GM12878 (cell line): ENCODE data around the gene MUC5B. TPM values are rescaled to one million over a fixed set of nuclear protein-coding genes. Genes with fewer than 3 reads are reported as not detected.

Experiments
- ATAC-seq: fragments of 200-7000 bp; cut with Tn5 transposase; 3 replicates; pipeline ENCODE4 v1.9.1; 2020; ENCODE audit warnings: mild to moderate bottlenecking, moderate library complexity
- BruUV-seq: library from RNA; stranded (reverse); fragments of 400-500 nt; replicated peaks from 2 replicates; lab custom pipeline; 2021; lab: Mats Ljungman, UMichigan
- CTCF ChIA-PET: fragments of 300-600 bp; sonication (Branson Sonifier 250); formaldehyde crosslinking; extraction: SDS; loops from one replicate; lab custom pipeline; 2021; ENCODE audit warnings: inconsistent platforms; lab: Yijun Ruan, JAX
- POLR2A ChIA-PET: fragments of 350-600 bp; formaldehyde crosslinking; extraction: SDS; loops from one replicate; lab custom pipeline; 2021; ENCODE audit warnings: inconsistent platforms; lab: Charles Lee
- RAD21 ChIA-PET: fragments of 300-600 bp; sonication (Branson Sonifier 250); formaldehyde crosslinking; loops from one replicate; lab custom pipeline; 2023; ENCODE audit warnings: antibody characterized with exemption; ENCODE audit not compliant: unreplicated experiment; lab: Charles Lee
- SMC1A ChIA-PET: fragments of 300-600 bp; sonication (Branson Sonifier 250); formaldehyde crosslinking; loops from one replicate; lab custom pipeline; 2023; ENCODE audit not compliant: unreplicated experiment, uncharacterized antibody; lab: Charles Lee
- DNase-seq: peaks from one replicate; pipeline ENCODE4 v3.0.0-alpha.2; 2011; ENCODE audit warnings: low read depth, low spot score
- FAIRE-seq: peaks from 3 replicates; lab custom pipeline; 2011; peaks lifted over from hg19 to GRCh38; lab: Jason Lieb, UNC
- H2AFZ ChIP-seq: 2 replicates; pipeline ENCODE4 v1.6.0; 2011; ENCODE audit warnings: low read depth, low read length, control low read depth; ENCODE audit not compliant: control insufficient read depth
- H3K27ac ChIP-seq: 2 replicates; pipeline ENCODE4 v1.5.1; 2011; ENCODE audit warnings: control low read depth; ENCODE audit not compliant: control insufficient read depth, insufficient read depth
- H3K27me3 ChIP-seq, 2 experiments: replicated peaks in 1 of 2; 2 replicates each; pipeline versions ENCODE4 v1.6.0 to v1.6.1; 2011; ENCODE audit warnings: low read length in 1 of 2; ENCODE audit not compliant: control insufficient read depth in 2 of 2, insufficient read depth in 2 of 2
- H3K36me3 ChIP-seq, 2 experiments: 2 replicates each; pipeline ENCODE4 v1.5.1; 2011; ENCODE audit warnings: low read length in 1 of 2; ENCODE audit not compliant: control insufficient read depth in 2 of 2, insufficient read depth in 2 of 2
- H3K4me1 ChIP-seq: 2 replicates; pipeline ENCODE4 v1.6.1; 2011; ENCODE audit warnings: mild to moderate bottlenecking, low read length, moderate library complexity, mixed read lengths; ENCODE audit not compliant: control insufficient read depth, insufficient read depth
- H3K4me2 ChIP-seq: 2 replicates; pipeline ENCODE4 v1.6.0; 2011; ENCODE audit warnings: control low read depth; ENCODE audit not compliant: control insufficient read depth, insufficient read depth
- H3K4me3 ChIP-seq: fragments of 200-600 bp; sonication (generic); 2 replicates; pipeline ENCODE4 v1.5.1; 2016
- H3K79me2 ChIP-seq: 2 replicates; pipeline ENCODE4 v1.6.0; 2011; ENCODE audit warnings: low read length; ENCODE audit not compliant: control insufficient read depth, insufficient read depth
- H3K9ac ChIP-seq: 2 replicates; pipeline ENCODE4 v1.8.0; 2011; ENCODE audit warnings: low read length, control low read depth, mixed read lengths; ENCODE audit not compliant: control insufficient read depth, insufficient read depth
- H3K9me3 ChIP-seq: replicated peaks from 3 replicates; pipeline ENCODE4 v1.5.1; 2011; ENCODE audit warnings: mild to moderate bottlenecking, low read length; ENCODE audit not compliant: control insufficient read depth, insufficient read depth
- H4K20me1 ChIP-seq: 2 replicates; pipeline ENCODE4 v1.6.0; 2011; ENCODE audit not compliant: control insufficient read depth, insufficient read depth
- BMI1 ChIP-seq: fragments of 450-650 bp; IDR thresholded peaks from 2 replicates; pipeline ENCODE4 v1.6.1; 2016; ENCODE audit warnings: mild to moderate bottlenecking, moderate library complexity, borderline replicate concordance
- IRF4 ChIP-seq: IDR thresholded peaks from 2 replicates; pipeline ENCODE4 v1.6.1; 2011; ENCODE audit warnings: low read depth, low read length
- MEF2B ChIP-seq: fragments of 450-650 bp; IDR thresholded peaks from 2 replicates; pipeline ENCODE4 v1.6.1; 2018; ENCODE audit warnings: mild to moderate bottlenecking, moderate library complexity; ENCODE audit not compliant: partially characterized antibody, poor library complexity, severe bottlenecking
- MTA3 ChIP-seq: IDR thresholded peaks from 2 replicates; pipeline ENCODE4 v1.6.1; 2012; ENCODE audit warnings: low read length, inconsistent platforms, borderline replicate concordance
- PKNOX1 ChIP-seq: fragments of 450-650 bp; IDR thresholded peaks from 2 replicates; pipeline ENCODE4 v1.6.1; 2016; ENCODE audit warnings: mild to moderate bottlenecking
- POLR2AphosphoS5 ChIP-seq: IDR thresholded peaks from 2 replicates; pipeline ENCODE4 v1.6.1; 2011; ENCODE audit warnings: mild to moderate bottlenecking, low read length, inconsistent platforms
- SRF ChIP-seq, 2 experiments: IDR thresholded peaks; 2 replicates each; pipeline ENCODE4 v1.6.1; 2011; ENCODE audit warnings: low read depth in 2 of 2, low read length in 2 of 2, mild to moderate bottlenecking in 1 of 2, moderate library complexity in 1 of 2
- ZNF217 ChIP-seq: fragments of 450-650 bp; IDR thresholded peaks from 2 replicates; pipeline ENCODE4 v1.6.1; 2017; ENCODE audit warnings: antibody characterized with exemption, mild to moderate bottlenecking
- ZNF592 ChIP-seq: fragments of 450-650 bp; IDR thresholded peaks from 2 replicates; pipeline ENCODE4 v1.6.1; 2017; ENCODE audit warnings: mild to moderate bottlenecking, moderate library complexity
- WGBS: methylation state at CpG from one replicate; pipeline ENCODE4 v1.1.6; 2016; ENCODE audit warnings: low lambda C conversion rate; ENCODE audit not compliant: insufficient replicate concordance, insufficient coverage; ENCODE audit errors: missing lambda C conversion rate; 5-methylcytosine and 5-hydroxymethylcytosine counted together
- in situ Hi-C: fragments of 300-500 bp; cut with MboI; formaldehyde crosslinking; loops from 9 replicates; pipeline ENCODE4 v1.14.3; 2018; ENCODE audit warnings: mixed read lengths
- intact Hi-C: fragments of 100-400 bp; cut with micrococcal nuclease; formaldehyde crosslinking; loops from one replicate; pipeline ENCODE4 v1.14.2; 2022; ENCODE audit not compliant: unreplicated experiment
- polyA plus RNA-seq, 11 experiments: library from polyadenylated mRNA; depleted of rRNA in 4 of 11; unstranded in 6 of 11; stranded (reverse) in 5 of 11; fragments of >200 nt; fragmentation: Nextera tagmentation in 4 of 11; fragmentation: Illumina TruSeq in 1 of 11; extraction: Ambion mirVana in 4 of 11; extraction: Trizol in 1 of 11; gene quantifications; 1 replicate in 1 of 11; 2 replicates in 10 of 11; pipeline versions ENCODE4 v1.2.1 to v1.2.3, GENCODE V29; 2011 to 2016; ENCODE audit warnings: inconsistent platforms in 2 of 11, missing spikeins in 2 of 11, low read depth in 1 of 11
- total RNA-seq, 4 experiments: library from RNA; depleted of rRNA in 3 of 4; stranded (reverse); fragments of >200 nt in 3 of 4; fragmentation: Illumina TruSeq in 1 of 4; extraction: Trizol in 1 of 4; gene quantifications; 2 replicates each; pipeline versions ENCODE4 v1.2.1 to v1.2.3, GENCODE V29; 2013 to 2021
- TF ChIP-seq, protein P1 (sequence below): fragments of 450-650 bp; conservative IDR thresholded peaks from 2 replicates; pipeline ENCODE4 v1.6.1; 2017; ENCODE audit warnings: mild to moderate bottlenecking, moderate library complexity

The MUC5B gene
- total and polyA plus RNA-seq, 10 of the 15 experiments (the other 5 are each of a cell fraction or from before 2014, with no cell fraction given) = 1.5 TPM; not detected in 9

- Histone ChIP-seq H3K4me2 (no peak overlapping the region), H3K36me3 (peaks cover 4 to 22% of the 10 kb centered on the region in 2 experiments; a peak in 3 of 4 replicates), H3K4me3 (no peak overlapping the region), H3K27ac (no peak overlapping the region), H3K27me3 (no peaks in the 10 kb centered on the region), H3K9me3 (no peaks in the 10 kb centered on the region), H3K9ac (no peak overlapping the region), H3K79me2 (no peaks in the 10 kb centered on the region), H2AFZ (no peak overlapping the region), H4K20me1 (no peaks in the 10 kb centered on the region; the same call in 1 of the 2 replicates), H3K4me1 (no peaks in the 10 kb centered on the region)
- RAD21 ChIA-PET = no interaction called here
- intact Hi-C loops (no loop called here), in situ Hi-C loops (no loop called here)
- SMC1A ChIA-PET = no interaction called here
- DNase-seq = no peak
- CTCF ChIA-PET = no interaction called here
- WGBS = 84% methylated on average over 8 of the region's 8 CpGs
- POLR2A ChIA-PET = no interaction called here
- BruUV-seq = no TSS peak
- TF ChIP-seq POLR2AphosphoS5 = no peak
- no peak for TF ChIP-seq PKNOX1
- TF ChIP-seq ZNF217 = no peak
- no peak for TF ChIP-seq IRF4
- TF ChIP-seq SRF (IDR thresholded peaks at IDR 0.05; ENCODE audit: low read depth in 2 of 2, low read length in 2 of 2) = no peak
- TF ChIP-seq ZNF592 = no peak
- no peak for TF ChIP-seq MEF2B
- no peak for TF ChIP-seq MTA3
- TF ChIP-seq BMI1 = no peak
- TF ChIP-seq, protein P1, sequence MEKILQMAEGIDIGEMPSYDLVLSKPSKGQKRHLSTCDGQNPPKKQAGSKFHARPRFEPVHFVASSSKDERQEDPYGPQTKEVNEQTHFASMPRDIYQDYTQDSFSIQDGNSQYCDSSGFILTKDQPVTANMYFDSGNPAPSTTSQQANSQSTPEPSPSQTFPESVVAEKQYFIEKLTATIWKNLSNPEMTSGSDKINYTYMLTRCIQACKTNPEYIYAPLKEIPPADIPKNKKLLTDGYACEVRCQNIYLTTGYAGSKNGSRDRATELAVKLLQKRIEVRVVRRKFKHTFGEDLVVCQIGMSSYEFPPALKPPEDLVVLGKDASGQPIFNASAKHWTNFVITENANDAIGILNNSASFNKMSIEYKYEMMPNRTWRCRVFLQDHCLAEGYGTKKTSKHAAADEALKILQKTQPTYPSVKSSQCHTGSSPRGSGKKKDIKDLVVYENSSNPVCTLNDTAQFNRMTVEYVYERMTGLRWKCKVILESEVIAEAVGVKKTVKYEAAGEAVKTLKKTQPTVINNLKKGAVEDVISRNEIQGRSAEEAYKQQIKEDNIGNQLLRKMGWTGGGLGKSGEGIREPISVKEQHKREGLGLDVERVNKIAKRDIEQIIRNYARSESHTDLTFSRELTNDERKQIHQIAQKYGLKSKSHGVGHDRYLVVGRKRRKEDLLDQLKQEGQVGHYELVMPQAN = no peak
- ATAC-seq = no peak
- no peak for FAIRE-seq
Observed at GRCh38 chr11:1283906-1284305, 61.0 kb downstream of the MUC5B start.
